ENCODE data around the gene ATRN. TPM values are rescaled to one million over a fixed set of nuclear protein-coding genes. Genes with fewer than 3 reads are reported as not detected.
A peak's percentile ranks its signal among the peaks of the same experiment; 100 is the strongest.
"Not testable (repeated sequence)": the region's sequence is repeated elsewhere in the genome, so short reads cannot be mapped to it uniquely, and the experiment has no call there.

Gene ATRN
- total RNA-seq, 2 donors from 2014 or later: 9.6 to 11.6 TPM

- Mint-ChIP-seq H3K4me3 (no peak overlapping the region), H3K27me3 (ENCODE audit: low read depth) (no peaks in the 10 kb centered on the region), H3K36me3 (ENCODE audit: insufficient read depth in 2 of 2) (peaks cover 0 to 2% of the 10 kb centered on the region in 2 donors), H3K27ac (no peak overlapping the region), H3K4me1 (ENCODE audit: low read depth) (no peaks in the 10 kb centered on the region), H3K9me3 (no peaks in the 10 kb centered on the region)
- no peak for ATAC-seq (replicated peaks in 1 of 2)
- peak; percentile 4 to 13 for DNase-seq
Observed at GRCh38 chr20:3563548-3564177, 92.8 kb downstream of the ATRN start.

- Mint-ChIP-seq H3K27me3 (ENCODE audit: low read depth) (no peaks in the 10 kb centered on the region), H3K36me3 (ENCODE audit: insufficient read depth in 2 of 2) (peaks cover 0 to 2% of the 10 kb centered on the region in 2 donors), H3K4me1 (ENCODE audit: low read depth) (no peaks in the 10 kb centered on the region), H3K4me3 (no peak overlapping the region), H3K9me3 (no peaks in the 10 kb centered on the region), H3K27ac (no peak overlapping the region)
- no peak for DNase-seq
- no peak for ATAC-seq (replicated peaks in 1 of 2)
Observed at GRCh38 chr20:3565851-3566250, 95.0 kb downstream of the ATRN start.

- H3K27me3 Mint-ChIP-seq (ENCODE audit: low read depth): no peaks in the 10 kb centered on the region
- DNase-seq (no peak), ATAC-seq (replicated peaks in 1 of 2) (no peak)
- H3K27ac Mint-ChIP-seq: no peak overlapping the region
- H3K9me3 Mint-ChIP-seq: no peaks in the 10 kb centered on the region
- H3K4me3 Mint-ChIP-seq: no peak overlapping the region
- no peaks in the 10 kb centered on the region for H3K36me3 Mint-ChIP-seq (ENCODE audit: insufficient read depth in 2 of 2)
- no peaks in the 10 kb centered on the region for H3K4me1 Mint-ChIP-seq (ENCODE audit: low read depth)
Observed at GRCh38 chr20:3572151-3572550, 101.3 kb downstream of the ATRN start.

GRCh38 chr20:3576363-3576762 is 105.5 kb downstream of the ATRN start:
- no peak for DNase-seq
- ATAC-seq (replicated peaks in 1 of 2): no peak
- H3K27ac Mint-ChIP-seq: no peak overlapping the region
- no peak overlapping the region for H3K4me3 Mint-ChIP-seq
- H3K9me3 Mint-ChIP-seq: no peaks in the 10 kb centered on the region
- H3K36me3 Mint-ChIP-seq (ENCODE audit: insufficient read depth in 2 of 2): no peaks in the 10 kb centered on the region
- H3K27me3 Mint-ChIP-seq (ENCODE audit: low read depth): no peaks in the 10 kb centered on the region
- H3K4me1 Mint-ChIP-seq (ENCODE audit: low read depth): no peaks in the 10 kb centered on the region

- ATAC-seq (replicated peaks in 1 of 2) (no peak), DNase-seq (no peak)
- H3K27me3 Mint-ChIP-seq (ENCODE audit: low read depth): no peaks in the 10 kb centered on the region
- H3K36me3 Mint-ChIP-seq (ENCODE audit: insufficient read depth in 2 of 2): no peaks in the 10 kb centered on the region
- no peak overlapping the region for H3K27ac Mint-ChIP-seq
- H3K4me1 Mint-ChIP-seq (ENCODE audit: low read depth): no peaks in the 10 kb centered on the region
- no peaks in the 10 kb centered on the region for H3K9me3 Mint-ChIP-seq
- no peak overlapping the region for H3K4me3 Mint-ChIP-seq
Observed at GRCh38 chr20:3577366-3577765, 106.5 kb downstream of the ATRN start.

- Mint-ChIP-seq H3K4me1 (ENCODE audit: low read depth) (no peaks in the 10 kb centered on the region), H3K27ac (no peak overlapping the region), H3K36me3 (ENCODE audit: insufficient read depth in 2 of 2) (no peaks in the 10 kb centered on the region), H3K9me3 (no peaks in the 10 kb centered on the region), H3K27me3 (ENCODE audit: low read depth) (no peaks in the 10 kb centered on the region), H3K4me3 (no peak overlapping the region)
- DNase-seq: no peak
- ATAC-seq (replicated peaks in 1 of 2): no peak
Observed at GRCh38 chr20:3580412-3580811, 109.6 kb downstream of the ATRN start.

GRCh38 chr20:3583765-3584164 is 112.9 kb downstream of the ATRN start:
- Mint-ChIP-seq H3K4me1 (ENCODE audit: low read depth) (no peaks in the 10 kb centered on the region), H3K27ac (no peak overlapping the region), H3K27me3 (ENCODE audit: low read depth) (no peaks in the 10 kb centered on the region), H3K36me3 (ENCODE audit: insufficient read depth in 2 of 2) (peaks cover 0 to 2% of the 10 kb centered on the region in 2 donors), H3K4me3 (no peak overlapping the region), H3K9me3 (no peaks in the 10 kb centered on the region)
- no peak for DNase-seq
- ATAC-seq (replicated peaks in 1 of 2): no peak

GRCh38 chr20:3586093-3586492 is 115.3 kb downstream of the ATRN start:
- H3K4me1 Mint-ChIP-seq (ENCODE audit: low read depth): no peaks in the 10 kb centered on the region
- H3K4me3 Mint-ChIP-seq: no peak overlapping the region
- DNase-seq: no peak
- no peak overlapping the region for H3K27ac Mint-ChIP-seq
- no peaks in the 10 kb centered on the region for H3K9me3 Mint-ChIP-seq
- no peak for ATAC-seq (replicated peaks in 1 of 2)
- peaks cover 2 to 3% of the 10 kb centered on the region in 2 donors for H3K36me3 Mint-ChIP-seq (ENCODE audit: insufficient read depth in 2 of 2)
- H3K27me3 Mint-ChIP-seq (ENCODE audit: low read depth): no peaks in the 10 kb centered on the region

GRCh38 chr20:3590164-3590563 is 119.3 kb downstream of the ATRN start:
- Mint-ChIP-seq H3K4me1 (ENCODE audit: low read depth) (no peaks in the 10 kb centered on the region), H3K4me3 (no peak overlapping the region), H3K27ac (no peak overlapping the region), H3K36me3 (ENCODE audit: insufficient read depth in 2 of 2) (peaks cover 4 to 9% of the 10 kb centered on the region in 2 donors), H3K27me3 (ENCODE audit: low read depth) (no peaks in the 10 kb centered on the region), H3K9me3 (no peaks in the 10 kb centered on the region)
- no peak for ATAC-seq (replicated peaks in 1 of 2)
- DNase-seq: no peak

GRCh38 chr20:3592931-3593330 is 122.1 kb downstream of the ATRN start:
- H3K4me3 Mint-ChIP-seq: no peak overlapping the region
- no peak overlapping the region for H3K27ac Mint-ChIP-seq
- no peaks in the 10 kb centered on the region for H3K9me3 Mint-ChIP-seq
- ATAC-seq (replicated peaks in 1 of 2) (no peak), DNase-seq (no peak)
- no peaks in the 10 kb centered on the region for H3K27me3 Mint-ChIP-seq (ENCODE audit: low read depth)
- peaks cover 6% of the 10 kb centered on the region for H3K4me1 Mint-ChIP-seq (ENCODE audit: low read depth)
- peaks cover 4 to 11% of the 10 kb centered on the region in 2 donors for H3K36me3 Mint-ChIP-seq (ENCODE audit: insufficient read depth in 2 of 2)

GRCh38 chr20:3595541-3595940 is 124.7 kb downstream of the ATRN start:
- ATAC-seq (replicated peaks in 1 of 2) (no peak), DNase-seq (no peak)
- Mint-ChIP-seq H3K4me3 (no peak overlapping the region), H3K27ac (peak overlapping the region; percentile 68), H3K36me3 (ENCODE audit: insufficient read depth in 2 of 2) (peaks cover 4 to 8% of the 10 kb centered on the region in 2 donors), H3K4me1 (ENCODE audit: low read depth) (peaks cover 6% of the 10 kb centered on the region), H3K27me3 (ENCODE audit: low read depth) (no peaks in the 10 kb centered on the region), H3K9me3 (no peaks in the 10 kb centered on the region)

GRCh38 chr20:3603108-3603507 is 132.3 kb downstream of the ATRN start:
- no peak overlapping the region for H3K4me3 Mint-ChIP-seq
- H3K27me3 Mint-ChIP-seq (ENCODE audit: low read depth): no peaks in the 10 kb centered on the region
- peaks cover 2% of the 10 kb centered on the region in 2 donors for H3K36me3 Mint-ChIP-seq (ENCODE audit: insufficient read depth in 2 of 2)
- H3K27ac Mint-ChIP-seq: no peak overlapping the region
- peaks cover 9% of the 10 kb centered on the region for H3K4me1 Mint-ChIP-seq (ENCODE audit: low read depth)
- ATAC-seq (replicated peaks in 1 of 2) (no peak), DNase-seq (no peak)
- no peaks in the 10 kb centered on the region for H3K9me3 Mint-ChIP-seq

GRCh38 chr20:3605386-3605886 is 134.6 kb downstream of the ATRN start:
- not testable (repeated sequence) for H3K27me3 Mint-ChIP-seq (ENCODE audit: low read depth); ATAC-seq (replicated peaks in 1 of 2); DNase-seq; H3K36me3 Mint-ChIP-seq (ENCODE audit: insufficient read depth in 2 of 2); H3K4me1 Mint-ChIP-seq (ENCODE audit: low read depth); H3K4me3 Mint-ChIP-seq; H3K9me3 Mint-ChIP-seq; H3K27ac Mint-ChIP-seq

GRCh38 chr20:3606021-3606420 is 135.2 kb downstream of the ATRN start:
- Mint-ChIP-seq H3K36me3 (ENCODE audit: insufficient read depth in 2 of 2) (peaks cover 2% of the 10 kb centered on the region in 2 donors), H3K4me3 (no peak overlapping the region), H3K4me1 (ENCODE audit: low read depth) (peaks cover 9% of the 10 kb centered on the region), H3K27me3 (ENCODE audit: low read depth) (no peaks in the 10 kb centered on the region), H3K27ac (no peak overlapping the region), H3K9me3 (no peaks in the 10 kb centered on the region)
- ATAC-seq (replicated peaks in 1 of 2): no peak
- DNase-seq: no peak
